SU-DHL-6 (cell line): Measurements from ENCODE around the gene AP3D1.

Experiments used
- H2AFZ ChIP-seq: fragments of 200-600 bp; sonication (generic); 2 replicates; pipeline ENCODE4 v1.6.1; 2014; ENCODE audit warnings: low read depth, mild to moderate bottlenecking, moderate library complexity, mixed read lengths, antibody characterized with exemption, low read length; ENCODE audit not compliant: severe bottlenecking
- H3F3A ChIP-seq: fragments of 200-600 bp; shearing (Covaris generic); 2 replicates; pipeline ENCODE4 v1.6.0; 2016; ENCODE audit warnings: antibody characterized with exemption, mild to moderate bottlenecking; ENCODE audit not compliant: insufficient read depth
- H3K27ac ChIP-seq: fragments of 200-600 bp; sonication (generic); 2 replicates; pipeline ENCODE4 v1.5.1; 2016; ENCODE audit warnings: low read depth, mild to moderate bottlenecking, low read length, moderate library complexity, mixed read lengths
- H3K27me3 ChIP-seq: fragments of 200-600 bp; sonication (generic), shearing (Covaris generic); 2 replicates; pipeline ENCODE4 v1.6.0; 2014; ENCODE audit warnings: mild to moderate bottlenecking, low read length
- H3K36me3 ChIP-seq: fragments of 200-600 bp; sonication (generic); 2 replicates; pipeline ENCODE4 v1.6.1; 2014; ENCODE audit warnings: mild to moderate bottlenecking, low read length, mixed read lengths
- H3K4me2 ChIP-seq: fragments of 300-600, 200-600 bp; shearing (Covaris generic), sonication (generic); 2 replicates; pipeline ENCODE4 v1.6.0; 2014; ENCODE audit warnings: low read length, low read depth, mild to moderate bottlenecking; ENCODE audit not compliant: poor library complexity, severe bottlenecking
- H3K4me3 ChIP-seq: fragments of 200-600 bp; sonication (generic); 2 replicates; pipeline ENCODE4 v1.5.1; 2014; ENCODE audit warnings: antibody characterized with exemption, low read length, mild to moderate bottlenecking, mixed read lengths; ENCODE audit not compliant: insufficient read depth, poor library complexity, severe bottlenecking
- H3K79me2 ChIP-seq: fragments of 200-600 bp; sonication (generic); 2 replicates; pipeline ENCODE4 v1.6.1; 2014; ENCODE audit warnings: mild to moderate bottlenecking, low read length, moderate library complexity; ENCODE audit not compliant: insufficient read depth
- H3K9ac ChIP-seq: fragments of 200-600 bp; sonication (generic); 2 replicates; pipeline ENCODE4 v1.7.0; 2014; ENCODE audit warnings: mild to moderate bottlenecking, low read length
- H3K9me2 ChIP-seq: fragments of 200-600 bp; sonication (generic); replicated peaks from 2 replicates; pipeline ENCODE4 v1.6.1; 2014; ENCODE audit warnings: low read length; ENCODE audit not compliant: insufficient read depth
- H3K9me3 ChIP-seq: fragments of 200-600 bp; sonication (generic); 2 replicates; pipeline ENCODE4 v1.6.1; 2014; ENCODE audit warnings: low read length, mixed read lengths; ENCODE audit not compliant: insufficient read depth
- H4K20me1 ChIP-seq: fragments of 200-600 bp; sonication (generic); 2 replicates; pipeline ENCODE4 v1.6.1; 2014; ENCODE audit warnings: low read depth, mild to moderate bottlenecking, antibody characterized with exemption, low read length, moderate library complexity, mixed read lengths
- EZH2phosphoT487 ChIP-seq: fragments of 200-600 bp; sonication (generic), shearing (Covaris generic); conservative IDR thresholded peaks from 2 replicates; pipeline ENCODE4 v1.6.1; 2018; ENCODE audit warnings: mild to moderate bottlenecking, antibody characterized with exemption, low read length, moderate library complexity, mixed read lengths
- TF ChIP-seq, protein P1 (sequence below): fragments of 200-600 bp; sonication (generic); IDR thresholded peaks from one replicate; pipeline ENCODE4 v1.5.1; 2017; ENCODE audit warnings: antibody characterized with exemption, mild to moderate bottlenecking, low read length, moderate library complexity; ENCODE audit not compliant: insufficient read depth, poor library complexity, severe bottlenecking

Gene AP3D1

DNA sequence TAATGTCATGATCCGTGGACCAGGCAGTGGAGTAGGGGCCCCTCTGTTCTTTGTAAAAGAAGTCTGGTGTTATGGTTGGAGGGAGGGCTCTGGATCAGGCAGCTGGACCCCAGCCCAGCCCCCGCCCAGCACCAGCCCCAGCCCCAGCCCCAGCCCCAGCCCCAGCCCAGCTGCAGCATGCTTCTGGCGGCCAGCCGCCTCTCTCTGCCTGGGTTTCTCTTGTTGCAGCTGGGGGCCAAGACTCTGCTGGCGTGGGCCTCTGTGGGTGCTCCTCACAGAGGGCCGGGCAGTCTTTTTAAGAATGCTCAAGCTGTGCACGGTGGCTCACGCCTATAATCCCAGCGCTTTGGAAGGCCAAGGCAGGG is 30.2 kb upstream of the AP3D1 start:
- Histone ChIP-seq H3K9me2 (no peaks in the 10 kb centered on the region), H3F3A (no peaks in the 10 kb centered on the region), H4K20me1 (no peaks in the 10 kb centered on the region), H3K9me3 (no peaks in the 10 kb centered on the region), H3K36me3 (no peaks in the 10 kb centered on the region), H2AFZ (no peak overlapping the region), H3K4me2 (no peak overlapping the region), H3K27me3 (no peaks in the 10 kb centered on the region), H3K4me3 (no peak overlapping the region), H3K9ac (no peak overlapping the region), H3K27ac (no peak overlapping the region), H3K79me2 (peaks cover 68% of the 10 kb centered on the region)
- TF ChIP-seq EZH2phosphoT487: no peak
- TF ChIP-seq, protein P1, sequence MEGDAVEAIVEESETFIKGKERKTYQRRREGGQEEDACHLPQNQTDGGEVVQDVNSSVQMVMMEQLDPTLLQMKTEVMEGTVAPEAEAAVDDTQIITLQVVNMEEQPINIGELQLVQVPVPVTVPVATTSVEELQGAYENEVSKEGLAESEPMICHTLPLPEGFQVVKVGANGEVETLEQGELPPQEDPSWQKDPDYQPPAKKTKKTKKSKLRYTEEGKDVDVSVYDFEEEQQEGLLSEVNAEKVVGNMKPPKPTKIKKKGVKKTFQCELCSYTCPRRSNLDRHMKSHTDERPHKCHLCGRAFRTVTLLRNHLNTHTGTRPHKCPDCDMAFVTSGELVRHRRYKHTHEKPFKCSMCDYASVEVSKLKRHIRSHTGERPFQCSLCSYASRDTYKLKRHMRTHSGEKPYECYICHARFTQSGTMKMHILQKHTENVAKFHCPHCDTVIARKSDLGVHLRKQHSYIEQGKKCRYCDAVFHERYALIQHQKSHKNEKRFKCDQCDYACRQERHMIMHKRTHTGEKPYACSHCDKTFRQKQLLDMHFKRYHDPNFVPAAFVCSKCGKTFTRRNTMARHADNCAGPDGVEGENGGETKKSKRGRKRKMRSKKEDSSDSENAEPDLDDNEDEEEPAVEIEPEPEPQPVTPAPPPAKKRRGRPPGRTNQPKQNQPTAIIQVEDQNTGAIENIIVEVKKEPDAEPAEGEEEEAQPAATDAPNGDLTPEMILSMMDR: no peak

- TF ChIP-seq, protein P1: no peak
- no peak for TF ChIP-seq EZH2phosphoT487
Measured at GRCh38 chr19:2180881-2181632, 29.7 kb upstream of the AP3D1 start.

DNA sequence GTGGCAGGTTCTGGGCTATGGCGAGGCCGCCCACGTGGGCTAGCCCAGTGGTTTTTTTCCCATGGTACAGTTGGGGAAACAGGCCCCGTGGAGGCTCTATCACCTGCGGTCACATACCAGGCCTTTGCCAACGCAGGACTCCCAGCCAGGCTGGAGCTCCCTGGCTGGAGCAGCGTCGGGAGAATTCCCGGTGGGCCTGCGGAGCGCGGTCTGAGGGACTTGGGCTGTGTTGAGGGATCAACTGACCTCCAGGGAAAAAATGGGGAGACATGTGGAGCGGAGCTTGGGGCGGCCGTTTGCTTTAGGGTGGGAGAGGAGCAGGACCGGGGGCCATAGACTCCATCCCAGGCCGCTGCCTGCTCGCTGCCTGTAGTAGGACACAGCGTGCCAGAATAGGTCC is 28.7 kb upstream of the AP3D1 start:
- TF ChIP-seq, protein P1: no peak
- no peak for TF ChIP-seq EZH2phosphoT487
- Histone ChIP-seq H3K9ac (no peak overlapping the region), H3K9me3 (no peaks in the 10 kb centered on the region), H3K27ac (no peak overlapping the region), H3K79me2 (peaks cover 83% of the 10 kb centered on the region), H2AFZ (no peak overlapping the region), H4K20me1 (no peaks in the 10 kb centered on the region), H3K4me2 (no peak overlapping the region), H3K36me3 (no peaks in the 10 kb centered on the region), H3F3A (no peaks in the 10 kb centered on the region), H3K9me2 (no peaks in the 10 kb centered on the region), H3K27me3 (no peaks in the 10 kb centered on the region), H3K4me3 (no peak overlapping the region)

More at GRCh38 chr19:2180881-2181632, 29.7 kb upstream of the AP3D1 start:
- H3K9me3 ChIP-seq: no peaks in the 10 kb centered on the region
- H3K27ac ChIP-seq: no peak overlapping the region
- H3K9me2 ChIP-seq: no peaks in the 10 kb centered on the region
- H3F3A ChIP-seq: no peaks in the 10 kb centered on the region
- H3K79me2 ChIP-seq: peaks cover 73% of the 10 kb centered on the region
- H3K4me2 ChIP-seq: no peak overlapping the region
- H3K4me3 ChIP-seq: no peak overlapping the region
- no peak overlapping the region for H3K9ac ChIP-seq
- no peak overlapping the region for H2AFZ ChIP-seq
- no peaks in the 10 kb centered on the region for H4K20me1 ChIP-seq
- H3K27me3 ChIP-seq: no peaks in the 10 kb centered on the region
- no peaks in the 10 kb centered on the region for H3K36me3 ChIP-seq
